ENCODE measurements around the gene ISL1. TPM values are rescaled to one million over a fixed set of nuclear protein-coding genes. Genes with fewer than 3 reads are reported as not detected.

ISL1 gene
- total RNA-seq (6.3 TPM), polyA plus RNA-seq (11.2 TPM)
- long read RNA-seq, donor 1: 0 reads
- long read RNA-seq, donor 2: 0 reads
- long read RNA-seq, donor 3, partial matches to known transcripts: 0 of 4 reads
- long read RNA-seq, donor 3, other reads (novel, unspliced or antisense): 0 of 4 reads
- long read RNA-seq, donor 4, partial matches to known transcripts: 0 of 1 reads
- long read RNA-seq, donor 4, other reads (novel, unspliced or antisense): 0 of 1 reads
- long read RNA-seq, donor 5, transcript ISL1-201 (6 exons, 2,459 nt): major isoform, 6 of 6 reads
- long read RNA-seq, donor 5, partial matches to known transcripts: 0 of 6 reads
- long read RNA-seq, donor 5, other reads (novel, unspliced or antisense): 0 of 6 reads
- long read RNA-seq, donor 6, partial matches to known transcripts: 0 of 3 reads
- long read RNA-seq, donor 6, other reads (novel, unspliced or antisense): 0 of 3 reads
- long read RNA-seq, donor 7, partial matches to known transcripts: 0 of 3 reads
- long read RNA-seq, donor 7, other reads (novel, unspliced or antisense): 0 of 3 reads
- long read RNA-seq, donor 8, partial matches to known transcripts: 0 of 4 reads
- long read RNA-seq, donor 8, other reads (novel, unspliced or antisense): 0 of 4 reads
- long read RNA-seq, donor 9: 0 reads
- long read RNA-seq, donor 10, partial matches to known transcripts: 0 of 1 reads
- long read RNA-seq, donor 10, other reads (novel, unspliced or antisense): 0 of 1 reads

DNA sequence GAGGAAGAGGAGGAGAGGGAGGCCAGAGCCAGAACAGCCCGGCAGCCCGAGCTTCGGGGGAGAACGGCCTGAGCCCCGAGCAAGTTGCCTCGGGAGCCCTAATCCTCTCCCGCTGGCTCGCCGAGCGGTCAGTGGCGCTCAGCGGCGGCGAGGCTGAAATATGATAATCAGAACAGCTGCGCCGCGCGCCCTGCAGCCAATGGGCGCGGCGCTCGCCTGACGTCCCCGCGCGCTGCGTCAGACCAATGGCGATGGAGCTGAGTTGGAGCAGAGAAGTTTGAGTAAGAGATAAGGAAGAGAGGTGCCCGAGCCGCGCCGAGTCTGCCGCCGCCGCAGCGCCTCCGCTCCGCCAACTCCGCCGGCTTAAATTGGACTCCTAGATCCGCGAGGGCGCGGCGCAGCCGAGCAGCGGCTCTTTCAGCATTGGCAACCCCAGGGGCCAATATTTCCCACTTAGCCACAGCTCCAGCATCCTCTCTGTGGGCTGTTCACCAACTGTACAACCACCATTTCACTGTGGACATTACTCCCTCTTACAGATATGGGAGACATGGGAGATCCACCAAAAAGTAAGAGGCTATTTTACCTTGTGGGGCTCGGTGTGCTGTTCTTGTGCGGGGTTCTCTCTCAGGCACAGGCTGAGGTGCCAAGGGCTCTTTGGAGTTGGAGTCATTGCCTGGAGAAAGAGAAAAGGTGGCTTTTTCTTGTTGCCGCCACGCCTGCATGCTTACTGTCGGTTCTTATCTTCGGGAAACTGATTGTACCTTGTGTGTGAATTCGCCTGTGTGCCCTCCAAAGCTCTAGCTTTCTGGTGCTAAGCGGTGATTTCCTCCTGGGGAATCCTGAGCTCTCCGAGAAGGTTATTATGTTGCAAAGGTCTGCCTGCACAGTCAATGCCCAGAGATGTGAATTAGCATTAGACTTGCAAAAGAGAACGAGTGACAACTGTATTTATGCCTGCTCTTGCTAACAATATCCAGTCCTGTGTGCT, at the start of gene ISL1:
TSS of gene ISL1 (plus strand) at position 318 of the 991 bp plus-strand sequence. CDS start at position 542, 224 bp downstream.
- peaks cover 43 to 93% of the 10 kb centered on the region in 2 donors for H3K27me3 ChIP-seq (ENCODE audit: control insufficient read depth in 2 of 2, insufficient read depth in 1 of 2, low read length in 1 of 2)
- DNase-seq (ENCODE audit: low read depth in 6 of 9, low spot score in 9 of 9): peak in 3 of 9 donors; percentile 12 to 43 (median 26)
- no peaks in the 10 kb centered on the region for H3K4me1 ChIP-seq (ENCODE audit: control insufficient read depth in 2 of 2, insufficient read depth in 2 of 2, low read length in 2 of 2)
- 3% methylated on average over 57 of the region's 57 CpGs for WGBS
- H3K4me3 ChIP-seq (ENCODE audit: low read length in 2 of 2): peak within 1 kb of the TSS; percentile 32 to 43
- H3K9me3 ChIP-seq (ENCODE audit: control insufficient read depth in 2 of 2, insufficient read depth in 1 of 2, low read length in 1 of 2): peaks cover 0 to 3% of the 10 kb centered on the region in 2 donors
- H3K27ac ChIP-seq (ENCODE audit: low read depth in 1 of 2, low read length in 1 of 2): peak within 1 kb of the TSS; percentile 43 to 46
- H3K36me3 ChIP-seq (ENCODE audit: control insufficient read depth in 2 of 2, insufficient read depth in 2 of 2, low read length in 1 of 2): no peaks in the 10 kb centered on the region

DNA sequence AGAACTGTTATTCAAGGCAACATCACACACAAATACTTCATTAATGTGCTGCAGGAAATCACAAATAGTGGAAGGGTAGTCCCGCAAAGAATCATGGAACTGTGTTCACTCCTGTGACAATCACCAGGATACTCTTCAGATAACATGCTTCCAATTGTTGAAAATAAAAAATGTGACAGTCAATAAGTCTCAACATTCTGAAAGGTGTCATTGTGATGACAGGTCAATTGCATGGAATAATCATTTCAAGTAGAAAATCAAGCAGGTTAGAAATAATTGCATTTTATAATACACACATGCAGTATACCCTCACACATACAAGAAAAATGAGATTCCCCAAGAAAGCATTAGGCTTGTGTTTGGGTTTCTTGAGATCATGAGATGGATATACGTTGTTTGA, 46.4 kb upstream of the ISL1 start:
- DNase-seq (ENCODE audit: low read depth in 6 of 9, low spot score in 9 of 9): no peak
- Histone ChIP-seq H3K4me1 (ENCODE audit: control insufficient read depth in 2 of 2, insufficient read depth in 2 of 2, low read length in 2 of 2) (no peaks in the 10 kb centered on the region), H3K27me3 (ENCODE audit: control insufficient read depth in 2 of 2, insufficient read depth in 1 of 2, low read length in 1 of 2) (no peaks in the 10 kb centered on the region), H3K36me3 (ENCODE audit: control insufficient read depth in 2 of 2, insufficient read depth in 2 of 2, low read length in 1 of 2) (no peaks in the 10 kb centered on the region), H3K9me3 (ENCODE audit: control insufficient read depth in 2 of 2, insufficient read depth in 1 of 2, low read length in 1 of 2) (no peaks in the 10 kb centered on the region), H3K27ac (ENCODE audit: low read depth in 1 of 2, low read length in 1 of 2) (no peak overlapping the region), H3K4me3 (ENCODE audit: low read length in 2 of 2) (no peak overlapping the region)
- WGBS: 76% methylated on average over 2 of the region's 2 CpGs

DNA sequence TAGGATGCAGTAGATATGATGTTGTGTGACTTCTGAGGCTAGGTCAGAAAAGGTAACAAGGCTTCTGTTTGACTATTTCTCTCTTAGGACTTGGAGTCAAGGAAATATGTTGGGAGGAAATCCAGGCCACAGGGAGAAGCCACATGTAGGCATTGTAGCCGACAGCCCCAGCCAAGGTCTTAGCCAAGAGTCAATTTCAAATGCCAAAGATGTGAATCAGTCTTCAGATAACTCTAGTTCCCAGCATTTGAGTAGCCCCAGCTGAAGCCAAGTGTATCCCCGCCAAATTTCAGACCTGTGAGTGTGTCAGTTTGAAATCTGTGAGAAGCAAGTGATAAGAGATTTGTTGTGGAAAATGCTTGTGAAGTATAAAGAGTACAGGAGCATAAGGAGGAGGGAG, 38.1 kb upstream of the ISL1 start:
- no peak for DNase-seq (ENCODE audit: low read depth in 6 of 9, low spot score in 9 of 9)
- Histone ChIP-seq H3K27ac (ENCODE audit: low read depth in 1 of 2, low read length in 1 of 2) (no peak overlapping the region), H3K36me3 (ENCODE audit: control insufficient read depth in 2 of 2, insufficient read depth in 2 of 2, low read length in 1 of 2) (no peaks in the 10 kb centered on the region), H3K27me3 (ENCODE audit: control insufficient read depth in 2 of 2, insufficient read depth in 1 of 2, low read length in 1 of 2) (no peaks in the 10 kb centered on the region), H3K4me1 (ENCODE audit: control insufficient read depth in 2 of 2, insufficient read depth in 2 of 2, low read length in 2 of 2) (no peaks in the 10 kb centered on the region), H3K4me3 (ENCODE audit: low read length in 2 of 2) (no peak overlapping the region), H3K9me3 (ENCODE audit: control insufficient read depth in 2 of 2, insufficient read depth in 1 of 2, low read length in 1 of 2) (no peaks in the 10 kb centered on the region)
- WGBS: 90% methylated on average over 2 of the region's 2 CpGs

DNA sequence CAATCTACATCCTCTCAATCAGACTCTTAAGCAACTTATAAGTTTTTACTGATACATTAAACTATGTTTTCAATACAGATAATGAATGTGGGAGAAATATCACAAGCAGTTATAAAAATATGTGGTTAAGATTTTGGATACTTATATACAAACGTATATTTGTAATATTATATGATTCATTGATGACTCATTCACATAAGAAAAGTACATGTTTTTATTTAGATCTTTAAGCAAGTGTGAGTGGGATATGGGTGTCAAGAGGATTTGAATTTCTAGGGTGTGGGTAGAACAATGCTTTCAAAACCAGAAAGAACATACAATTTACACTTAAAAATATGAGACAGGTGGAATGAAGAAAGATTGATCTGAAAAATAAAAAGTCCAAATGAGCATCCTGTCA, 36.1 kb upstream of the ISL1 start:
- no peak for DNase-seq (ENCODE audit: low read depth in 6 of 9, low spot score in 9 of 9)
- H3K27me3 ChIP-seq (ENCODE audit: control insufficient read depth in 2 of 2, insufficient read depth in 1 of 2, low read length in 1 of 2): no peaks in the 10 kb centered on the region
- WGBS: 89% methylated on average over 1 of the region's 1 CpG
- H3K36me3 ChIP-seq (ENCODE audit: control insufficient read depth in 2 of 2, insufficient read depth in 2 of 2, low read length in 1 of 2): no peaks in the 10 kb centered on the region
- no peaks in the 10 kb centered on the region for H3K4me1 ChIP-seq (ENCODE audit: control insufficient read depth in 2 of 2, insufficient read depth in 2 of 2, low read length in 2 of 2)
- H3K27ac ChIP-seq (ENCODE audit: low read depth in 1 of 2, low read length in 1 of 2): no peak overlapping the region
- H3K4me3 ChIP-seq (ENCODE audit: low read length in 2 of 2): no peak overlapping the region
- no peaks in the 10 kb centered on the region for H3K9me3 ChIP-seq (ENCODE audit: control insufficient read depth in 2 of 2, insufficient read depth in 1 of 2, low read length in 1 of 2)

DNA sequence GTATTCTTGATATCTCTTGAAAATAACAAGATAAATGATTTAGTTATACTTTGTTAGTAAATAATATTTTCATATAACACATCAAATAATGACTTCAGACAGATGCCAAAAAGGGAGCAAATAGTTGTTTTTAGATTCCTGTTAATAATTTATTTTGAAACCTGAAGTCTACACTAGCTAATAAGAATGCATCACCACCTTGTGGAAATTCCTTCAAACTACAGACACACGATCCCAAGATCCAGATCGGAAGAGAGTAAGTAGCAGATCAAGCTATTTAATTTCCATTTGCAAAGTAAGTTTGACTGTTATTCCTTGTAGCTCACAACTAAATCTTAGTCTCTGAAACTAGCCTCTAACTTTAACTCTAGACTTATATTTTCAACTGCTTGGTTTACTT, 35.5 kb upstream of the ISL1 start:
- H3K4me1 ChIP-seq (ENCODE audit: control insufficient read depth in 2 of 2, insufficient read depth in 2 of 2, low read length in 2 of 2): no peaks in the 10 kb centered on the region
- DNase-seq (ENCODE audit: low read depth in 6 of 9, low spot score in 9 of 9): no peak
- no peaks in the 10 kb centered on the region for H3K36me3 ChIP-seq (ENCODE audit: control insufficient read depth in 2 of 2, insufficient read depth in 2 of 2, low read length in 1 of 2)
- H3K27ac ChIP-seq (ENCODE audit: low read depth in 1 of 2, low read length in 1 of 2): no peak overlapping the region
- no peak overlapping the region for H3K4me3 ChIP-seq (ENCODE audit: low read length in 2 of 2)
- WGBS: 89% methylated on average over 2 of the region's 2 CpGs
- no peaks in the 10 kb centered on the region for H3K27me3 ChIP-seq (ENCODE audit: control insufficient read depth in 2 of 2, insufficient read depth in 1 of 2, low read length in 1 of 2)
- H3K9me3 ChIP-seq (ENCODE audit: control insufficient read depth in 2 of 2, insufficient read depth in 1 of 2, low read length in 1 of 2): no peaks in the 10 kb centered on the region

DNA sequence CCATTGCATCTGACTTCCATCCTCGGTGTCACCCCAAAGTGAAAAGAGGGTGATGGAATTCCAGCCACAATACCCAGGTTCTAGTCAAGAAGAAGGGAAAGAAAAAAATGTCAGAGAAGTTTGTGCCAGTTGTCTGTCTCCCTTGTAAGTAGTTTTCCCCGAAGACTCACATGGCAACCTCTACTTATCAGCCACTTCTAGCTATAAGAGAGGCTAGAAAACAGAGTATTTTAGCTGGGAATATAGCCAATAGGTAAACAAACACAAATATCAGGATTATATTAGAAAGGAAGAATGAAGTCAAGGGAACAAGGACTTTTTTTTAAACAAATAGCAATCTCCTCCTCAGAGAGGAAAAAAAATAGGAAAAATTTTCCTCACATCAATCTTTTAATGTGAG, 12.2 kb upstream of the ISL1 start:
- H3K4me3 ChIP-seq (ENCODE audit: low read length in 2 of 2): no peak overlapping the region
- H3K27ac ChIP-seq (ENCODE audit: low read depth in 1 of 2, low read length in 1 of 2): no peak overlapping the region
- H3K4me1 ChIP-seq (ENCODE audit: control insufficient read depth in 2 of 2, insufficient read depth in 2 of 2, low read length in 2 of 2): no peaks in the 10 kb centered on the region
- no peak for DNase-seq (ENCODE audit: low read depth in 6 of 9, low spot score in 9 of 9)
- WGBS: 80% methylated on average over 2 of the region's 2 CpGs
- no peaks in the 10 kb centered on the region for H3K36me3 ChIP-seq (ENCODE audit: control insufficient read depth in 2 of 2, insufficient read depth in 2 of 2, low read length in 1 of 2)
- H3K27me3 ChIP-seq (ENCODE audit: control insufficient read depth in 2 of 2, insufficient read depth in 1 of 2, low read length in 1 of 2): no peaks in the 10 kb centered on the region
- no peaks in the 10 kb centered on the region for H3K9me3 ChIP-seq (ENCODE audit: control insufficient read depth in 2 of 2, insufficient read depth in 1 of 2, low read length in 1 of 2)

DNA sequence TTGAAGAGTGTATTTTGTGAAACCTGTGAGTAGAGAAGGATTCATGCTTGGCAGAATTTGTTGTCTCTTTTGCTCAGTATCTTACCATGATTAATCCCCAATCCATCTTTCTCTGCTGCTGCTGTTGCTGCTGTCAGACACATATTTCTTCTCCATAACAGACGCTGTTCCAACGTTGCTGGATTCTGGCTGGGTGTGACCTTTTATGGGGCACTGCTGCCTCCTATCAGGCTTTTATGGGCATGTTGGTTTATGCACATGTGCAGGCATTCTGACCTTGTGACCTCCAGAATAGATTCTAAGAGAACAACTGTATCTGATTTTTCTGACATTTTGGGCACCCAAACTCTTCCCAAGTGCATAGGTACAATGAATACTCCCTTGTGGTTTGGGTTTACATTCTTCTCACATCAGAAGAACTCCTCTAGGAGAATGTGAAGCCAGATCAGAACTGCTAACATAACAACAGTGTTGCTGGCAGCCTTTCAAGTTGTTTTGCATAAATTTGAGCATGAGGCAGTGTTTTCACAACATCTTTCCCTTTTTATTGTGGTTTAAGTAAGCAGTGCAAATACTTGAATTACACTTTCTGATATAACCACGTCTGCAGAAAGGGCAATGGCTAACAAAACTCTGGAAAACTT, 9.2 kb upstream of the ISL1 start:
- no peaks in the 10 kb centered on the region for H3K9me3 ChIP-seq (ENCODE audit: control insufficient read depth in 2 of 2, insufficient read depth in 1 of 2, low read length in 1 of 2)
- H3K4me3 ChIP-seq (ENCODE audit: low read length in 2 of 2): no peak overlapping the region
- H3K27me3 ChIP-seq (ENCODE audit: control insufficient read depth in 2 of 2, insufficient read depth in 1 of 2, low read length in 1 of 2): peaks cover 18 to 27% of the 10 kb centered on the region in 2 donors
- no peaks in the 10 kb centered on the region for H3K36me3 ChIP-seq (ENCODE audit: control insufficient read depth in 2 of 2, insufficient read depth in 2 of 2, low read length in 1 of 2)
- H3K27ac ChIP-seq (ENCODE audit: low read depth in 1 of 2, low read length in 1 of 2): no peak overlapping the region
- WGBS: 41% methylated on average over 3 of the region's 3 CpGs
- no peaks in the 10 kb centered on the region for H3K4me1 ChIP-seq (ENCODE audit: control insufficient read depth in 2 of 2, insufficient read depth in 2 of 2, low read length in 2 of 2)
- no peak for DNase-seq (ENCODE audit: low read depth in 6 of 9, low spot score in 9 of 9)

DNA sequence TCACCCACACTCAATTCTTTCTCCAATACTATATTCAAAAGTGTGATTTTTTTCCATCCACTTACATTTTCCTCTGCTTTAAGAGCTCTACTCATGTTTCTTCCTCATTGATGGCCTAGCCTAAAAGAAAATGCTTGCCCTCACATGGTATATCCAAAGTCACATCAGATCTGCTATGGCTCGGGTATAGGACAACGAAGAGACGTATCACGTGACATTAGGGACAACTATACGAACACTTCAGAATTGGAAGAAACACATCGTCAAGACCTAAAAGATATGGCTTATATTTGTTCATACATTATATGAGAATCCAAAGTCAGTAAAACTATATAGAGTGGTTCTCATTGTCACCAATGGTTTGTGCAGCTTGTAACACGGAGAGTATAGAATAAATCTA, 8.2 kb upstream of the ISL1 start:
- no peak for DNase-seq (ENCODE audit: low read depth in 6 of 9, low spot score in 9 of 9)
- H3K4me1 ChIP-seq (ENCODE audit: control insufficient read depth in 2 of 2, insufficient read depth in 2 of 2, low read length in 2 of 2): no peaks in the 10 kb centered on the region
- no peak overlapping the region for H3K27ac ChIP-seq (ENCODE audit: low read depth in 1 of 2, low read length in 1 of 2)
- no peaks in the 10 kb centered on the region for H3K36me3 ChIP-seq (ENCODE audit: control insufficient read depth in 2 of 2, insufficient read depth in 2 of 2, low read length in 1 of 2)
- 94% methylated on average over 7 of the region's 7 CpGs for WGBS
- H3K27me3 ChIP-seq (ENCODE audit: control insufficient read depth in 2 of 2, insufficient read depth in 1 of 2, low read length in 1 of 2): peaks cover 18 to 38% of the 10 kb centered on the region in 2 donors
- no peak overlapping the region for H3K4me3 ChIP-seq (ENCODE audit: low read length in 2 of 2)
- no peaks in the 10 kb centered on the region for H3K9me3 ChIP-seq (ENCODE audit: control insufficient read depth in 2 of 2, insufficient read depth in 1 of 2, low read length in 1 of 2)

Measured in thymus (tissue), 14 donors.